NCI-H146 treated with DMSO at 0.1 percent for 48 hours (cell line): ENCODE data around the gene DGKZ.

Experiments
- DNase-seq: peaks from one replicate; lab custom pipeline; 2025; ENCODE audit not compliant: unreplicated experiment; lab: John Stamatoyannopoulos, UW

Gene DGKZ

DNA sequence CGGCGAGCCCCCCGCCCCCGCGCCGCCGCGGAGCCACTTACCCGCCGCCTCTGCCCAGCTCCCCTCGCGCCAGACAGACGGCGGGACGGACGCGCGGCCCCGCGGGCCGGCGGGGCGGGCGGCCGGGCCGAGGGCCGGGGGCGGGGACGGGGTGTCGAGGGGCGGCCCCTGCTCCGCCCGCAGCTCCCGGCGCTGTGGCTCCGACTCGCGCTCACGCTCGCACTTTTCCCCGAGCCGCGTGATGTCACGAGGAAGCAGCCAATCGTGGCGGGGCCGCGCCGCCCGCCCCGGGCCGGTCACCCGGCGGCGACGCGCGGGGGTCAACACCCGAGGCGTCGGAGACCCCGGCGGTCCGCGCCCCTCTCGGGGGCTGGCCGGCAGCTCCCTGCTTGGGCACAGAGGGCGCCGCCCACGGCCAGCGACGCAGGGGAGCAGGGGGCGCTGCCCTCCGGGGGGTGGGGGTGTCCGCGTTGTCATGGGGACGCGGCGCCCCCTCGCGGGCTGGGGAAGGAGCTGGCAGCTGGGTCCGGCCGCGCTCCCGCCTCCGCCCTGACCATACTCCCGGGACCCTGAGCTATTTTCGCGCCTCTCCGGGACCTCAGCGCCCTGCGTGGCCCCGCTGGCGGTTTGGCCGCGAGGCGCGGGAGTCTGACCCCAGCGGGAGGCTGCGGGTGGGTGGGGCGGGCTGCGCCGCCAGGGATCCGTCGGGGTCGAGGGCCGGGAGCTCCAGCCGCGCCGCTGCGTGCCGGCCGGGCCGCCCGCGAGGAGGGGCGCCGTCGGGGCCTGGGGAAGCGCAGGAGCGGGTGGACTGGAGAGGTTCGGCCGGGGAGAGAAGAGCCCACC, 44.5 kb downstream of the DGKZ start, which contains the start of gene CHRM4:
Gene CHRM4, minus strand, starts transcription at position 199 of the 843 bp plus-strand sequence. CDS start 5,219 bp downstream, outside the sequence.
- DNase-seq = peak; percentile 53

DNA sequence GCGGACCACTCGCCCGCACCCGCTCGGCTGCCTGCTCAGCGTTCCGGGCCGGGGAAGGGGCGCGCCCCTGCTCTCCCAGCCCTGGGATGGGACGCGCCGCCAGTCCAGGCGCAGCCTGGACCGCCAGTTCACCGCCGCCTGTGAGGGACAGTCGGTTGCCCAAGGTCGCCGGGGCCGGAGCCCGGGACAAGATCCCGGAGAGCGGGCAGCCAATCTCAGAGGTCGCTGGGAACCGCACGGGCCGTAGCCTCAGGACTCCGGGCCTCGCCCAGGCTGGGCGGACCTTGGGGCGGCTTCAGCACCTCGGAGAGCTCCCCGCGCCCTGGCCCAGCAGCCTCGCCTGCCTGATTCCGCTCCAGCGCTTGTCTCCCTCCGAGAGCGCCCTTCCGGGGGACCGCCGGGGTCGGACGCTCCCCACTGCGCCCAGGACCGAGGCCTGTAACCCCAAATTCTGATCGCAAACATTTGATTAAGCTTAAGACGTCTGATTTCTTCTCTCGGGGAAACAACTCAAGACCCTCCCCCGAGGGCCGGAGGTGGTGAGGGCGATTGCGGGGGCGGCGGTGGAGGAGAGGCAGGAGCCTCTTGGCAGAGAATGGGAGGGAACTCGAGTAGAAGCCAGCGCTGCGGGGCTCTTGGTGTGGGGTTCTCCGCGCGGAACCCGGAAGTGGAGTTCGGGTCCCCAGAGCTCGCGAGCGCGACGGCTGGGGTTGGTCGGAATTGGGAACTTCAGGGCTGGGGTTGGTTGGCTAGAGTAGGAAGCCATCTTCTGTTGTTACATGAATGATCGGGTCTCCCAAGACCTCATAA, 45.4 kb downstream of the DGKZ start:
- DNase-seq = no peak

DNA sequence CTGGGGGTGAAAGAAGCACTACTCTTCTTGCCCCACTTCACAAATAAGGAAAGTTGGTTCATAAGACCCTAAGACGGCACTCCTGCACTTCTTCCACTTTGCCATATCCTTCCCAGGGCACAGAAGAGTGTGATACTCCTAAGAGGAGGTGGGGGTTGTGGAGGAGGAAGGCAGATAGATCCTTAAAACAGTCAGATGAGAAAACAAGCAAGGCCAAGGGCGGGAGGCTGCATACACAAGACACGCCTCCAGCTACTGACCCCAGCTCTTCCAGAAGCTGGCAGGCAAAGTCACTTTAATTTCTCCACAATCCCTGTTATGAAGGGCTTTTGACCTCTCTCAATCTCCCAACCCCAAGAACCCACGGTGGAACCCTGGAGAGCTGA, 46.0 kb downstream of the DGKZ start:
- DNase-seq = no peak

DNA sequence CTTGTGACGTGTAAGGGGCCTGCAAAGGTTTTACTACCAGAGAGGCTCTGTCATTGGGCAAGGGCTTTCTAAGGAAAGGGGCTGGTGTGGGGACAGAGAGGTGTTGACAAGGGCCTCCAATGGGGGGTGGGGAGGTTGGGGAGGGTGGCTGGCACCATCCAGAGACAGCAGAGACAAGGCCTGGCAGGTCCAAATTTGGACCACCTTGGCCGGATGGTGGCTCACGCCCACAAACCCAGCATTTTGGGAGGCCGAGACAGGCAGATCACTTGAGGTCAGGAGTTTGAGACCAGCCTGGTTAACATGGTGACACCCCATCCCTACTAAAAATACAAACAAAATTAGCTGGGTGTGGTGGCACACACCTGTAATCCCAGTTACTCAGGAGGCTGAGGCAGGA, 46.5 kb downstream of the DGKZ start:
- no peak for DNase-seq

GRCh38 chr11:46397526-46397925, 50.3 kb downstream of the DGKZ start:
- no peak for DNase-seq

- no peak for DNase-seq
Observed at GRCh38 chr11:46402957-46403902, 56.0 kb downstream of the DGKZ start.

GRCh38 chr11:46404476-46405017, 57.3 kb downstream of the DGKZ start:
- no peak for DNase-seq

GRCh38 chr11:46407635-46408034, 60.4 kb downstream of the DGKZ start:
- no peak for DNase-seq

DNA sequence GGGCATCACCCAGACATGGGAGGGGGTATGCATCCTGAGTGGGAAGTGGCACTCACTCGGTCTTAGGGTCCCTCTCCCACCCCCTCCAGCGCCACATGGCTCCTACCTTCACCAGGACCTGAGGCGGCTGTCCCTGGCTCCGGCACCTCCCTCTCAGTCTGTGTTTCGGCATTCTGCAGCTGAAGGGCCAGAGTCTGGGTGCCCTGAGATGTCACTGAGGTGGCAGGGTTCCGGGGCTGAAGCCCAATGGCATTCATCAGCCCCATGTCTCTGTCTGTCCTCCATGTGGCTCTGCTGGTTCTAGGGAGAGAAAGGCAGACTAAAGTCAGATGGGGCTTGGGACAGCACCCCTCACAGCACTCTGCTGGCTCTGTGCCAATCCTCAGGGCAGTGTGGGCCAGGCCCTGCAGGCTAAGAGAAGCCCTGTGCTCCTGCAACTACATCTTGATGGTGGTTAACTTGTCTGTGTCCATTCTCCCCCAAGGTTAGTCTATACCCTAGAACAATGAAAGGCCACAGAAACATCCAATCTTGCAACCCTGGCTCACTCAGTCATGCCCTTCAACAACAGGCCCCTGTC, 61.2 kb downstream of the DGKZ start:
- DNase-seq = no peak

GRCh38 chr11:46410021-46410420, 62.8 kb downstream of the DGKZ start:
- no peak for DNase-seq

DNA sequence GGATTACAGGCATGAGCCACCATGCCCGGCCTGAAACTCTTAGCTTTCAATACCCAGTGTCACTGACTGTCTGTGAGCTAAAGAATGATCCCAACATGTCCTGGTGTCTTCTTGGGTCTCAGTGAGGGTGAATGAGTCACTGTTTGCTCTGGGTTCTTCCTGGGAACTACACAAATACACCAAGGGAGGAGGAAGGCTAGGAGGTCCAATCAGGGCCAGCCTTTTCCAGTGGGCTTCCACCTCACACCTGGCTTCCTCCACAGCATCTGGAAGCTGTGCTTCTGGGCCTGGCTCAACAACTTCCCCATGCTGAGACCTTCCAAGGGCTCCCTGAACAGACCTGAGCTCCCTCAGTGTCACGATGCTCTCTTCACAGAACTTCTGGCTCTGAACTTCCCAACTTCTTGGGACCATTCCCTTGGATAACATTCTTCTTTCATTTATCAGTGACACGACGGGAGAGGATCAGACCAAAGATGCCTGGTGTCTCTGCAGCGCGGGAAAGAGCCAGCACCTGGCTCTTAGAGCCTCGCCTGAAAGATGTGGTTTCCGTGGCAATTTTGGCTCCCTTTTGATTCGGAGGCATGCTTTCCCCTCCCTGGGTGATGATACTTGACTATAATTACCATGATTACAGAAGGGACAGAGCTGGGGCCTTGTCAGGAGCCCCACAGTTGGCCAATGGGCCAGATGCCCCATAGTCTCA, 66.7 kb downstream of the DGKZ start:
- peak; percentile 82 for DNase-seq

GRCh38 chr11:46414466-46414796, 67.2 kb downstream of the DGKZ start:
- peak; percentile 82 for DNase-seq

GRCh38 chr11:46414879-46415278, 67.6 kb downstream of the DGKZ start:
- DNase-seq = peak; percentile 64

DNA sequence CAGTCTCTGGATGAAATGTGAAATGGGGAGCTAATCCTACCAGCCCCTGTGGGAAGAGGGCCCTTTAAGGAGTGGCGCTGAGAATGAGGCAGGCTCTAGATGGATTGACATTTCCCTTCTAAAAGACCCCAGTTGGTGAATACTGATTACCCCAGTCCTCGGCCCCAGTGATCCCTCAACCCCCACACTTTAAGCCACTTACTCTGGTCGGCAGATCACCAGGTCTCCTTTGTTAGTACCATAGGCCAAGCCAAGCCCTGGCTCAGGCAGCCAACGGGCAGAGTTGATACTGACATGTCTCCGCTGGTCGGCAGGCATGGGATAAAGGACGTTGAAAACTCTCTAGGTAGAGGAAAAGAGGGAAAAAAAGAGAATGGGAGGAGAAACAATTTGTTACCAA, 70.4 kb downstream of the DGKZ start:
- DNase-seq = no peak

DNA sequence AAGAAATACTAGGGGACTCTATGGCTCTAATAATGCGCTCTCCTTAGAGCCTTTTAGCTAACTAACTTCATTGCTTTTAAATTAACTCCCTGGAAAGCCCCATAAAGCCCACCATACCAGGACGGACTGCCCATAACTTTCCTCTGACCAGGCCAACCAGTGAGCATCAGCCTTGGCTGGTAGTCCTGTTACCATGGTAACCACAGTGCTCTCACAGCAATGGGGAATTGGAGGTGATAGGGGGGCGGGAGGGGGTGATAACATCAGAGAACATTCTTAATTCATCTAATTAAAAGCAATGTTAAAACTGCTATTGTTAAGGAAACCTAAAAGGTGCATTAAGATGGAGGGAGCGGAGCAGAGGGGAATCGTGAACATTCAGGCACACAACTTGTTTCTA, 71.5 kb downstream of the DGKZ start:
- DNase-seq = no peak

DNA sequence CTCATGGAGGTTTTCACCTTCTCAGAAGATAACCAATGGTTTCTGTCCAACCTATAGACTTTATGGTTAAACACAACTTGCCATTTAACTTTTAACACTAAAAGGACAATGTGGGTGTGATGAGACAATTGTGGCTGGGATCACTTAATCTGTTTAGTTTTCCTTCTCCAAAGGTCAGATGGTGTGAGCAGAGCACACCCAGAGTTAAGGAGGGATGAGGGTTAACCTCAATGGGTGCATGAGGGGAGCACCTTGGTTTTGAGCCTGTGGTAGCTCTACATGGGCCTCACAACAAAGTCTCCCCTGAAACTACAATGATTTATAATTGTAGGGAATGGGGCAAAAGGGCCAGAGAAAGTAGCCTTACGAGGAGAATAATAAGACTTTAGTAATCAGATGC, 73.2 kb downstream of the DGKZ start:
- DNase-seq = no peak

- DNase-seq = no peak
Observed at GRCh38 chr11:46421257-46421880, 74.1 kb downstream of the DGKZ start.

- no peak for DNase-seq
Observed at GRCh38 chr11:46422588-46422987, 75.3 kb downstream of the DGKZ start.

DNA sequence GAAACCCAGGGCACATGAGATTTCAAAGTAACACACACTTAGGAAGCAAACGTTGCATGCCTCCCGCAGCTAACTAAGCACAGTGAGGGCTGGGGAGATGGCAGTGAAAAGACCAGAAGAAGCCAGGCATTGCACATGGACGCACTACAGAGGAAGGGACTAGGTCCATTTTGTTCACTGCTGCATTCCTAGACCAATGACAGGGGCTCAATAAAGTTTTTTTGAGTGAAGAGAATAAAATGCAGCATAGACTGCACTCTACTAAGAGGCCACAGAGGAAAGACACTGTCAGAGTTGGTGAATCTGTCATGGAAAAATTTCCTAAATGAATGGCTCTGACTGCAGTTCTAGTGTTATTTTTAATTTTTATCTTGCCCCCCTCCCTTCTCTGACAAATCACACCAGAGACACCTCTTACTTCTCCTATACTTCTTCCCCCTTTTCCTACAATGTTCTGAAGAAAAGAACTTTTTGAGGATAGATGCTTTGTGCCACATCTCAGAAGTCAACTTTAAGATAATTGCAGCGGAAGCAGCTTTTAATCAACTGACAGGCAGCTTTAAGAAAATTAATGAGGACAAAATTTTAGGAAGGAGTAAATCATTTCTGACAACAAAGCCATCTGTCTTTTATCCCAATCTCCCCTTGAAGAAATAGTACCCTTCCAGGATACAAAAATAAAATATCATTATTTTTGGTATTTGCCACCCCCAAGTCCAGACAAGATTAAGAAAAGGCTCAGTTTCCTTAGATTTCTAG, 79.1 kb downstream of the DGKZ start:
- DNase-seq = no peak
